Lower leg skin (tissue), 4 donors: ENCODE measurements around the gene NTPCR. TPM values are rescaled to one million over a fixed set of nuclear protein-coding genes. Genes with fewer than 3 reads are reported as not detected.

Source experiments
- DNase-seq, 2 donors: peaks; one replicate each; pipeline ENCODE4 v3.0.0-alpha.2; 2019; ENCODE audit warnings: low spot score in 2 of 2
- H3K4me3 ChIP-seq: fragments of 200-600 bp; sonication (generic); 2 replicates; pipeline ENCODE4 v1.5.1; 2017; ENCODE audit warnings: mild to moderate bottlenecking, low read depth; ENCODE audit not compliant: poor library complexity, severe bottlenecking
- CTCF ChIP-seq, 3 donors: fragments of 450-650 bp; IDR thresholded peaks; one replicate each; pipeline ENCODE4 v1.5.1; 2016; ENCODE audit warnings: antibody characterized with exemption in 3 of 3, mild to moderate bottlenecking in 3 of 3, moderate library complexity in 2 of 3
- POLR2A ChIP-seq, 2 donors: fragments of 450-650 bp; IDR thresholded peaks; one replicate each; pipeline ENCODE4 v1.6.1; 2016 to 2017; ENCODE audit warnings: antibody characterized with exemption in 2 of 2, mild to moderate bottlenecking in 1 of 2, moderate library complexity in 1 of 2
- WGBS, 2 donors: methylation state at CpG; one replicate each; pipeline ENCODE4 v1.1.5; 2018; 5-methylcytosine and 5-hydroxymethylcytosine counted together
- intact Hi-C: fragments of 100-400 bp; cut with DNase I; formaldehyde crosslinking; loops from one replicate; pipeline ENCODE4 v1.15.0; 2023; ENCODE audit warnings: low total_unique reads
- total RNA-seq, 4 donors: library from RNA; depleted of rRNA; stranded (reverse); fragments of >200 nt; gene quantifications; one replicate each; pipeline ENCODE4 v1.1.0, GENCODE V29; 2016

NTPCR gene
- total RNA-seq, 4 donors from 2014 or later: 17.8 to 28.5 (median 21.8) TPM

GRCh38 chr1:232973652-232974611 lies 23.5 kb downstream of the NTPCR start:
- 67 to 74% methylated on average over 2 of the region's 2 CpGs for WGBS, 2 donors
- TF ChIP-seq CTCF (IDR thresholded peaks at IDR 0.05) (no peak), POLR2A (IDR thresholded peaks at IDR 0.05) (no peak)
- no peak for DNase-seq
- no peak overlapping the region for H3K4me3 ChIP-seq
- intact Hi-C loops: no loop called here

GRCh38 chr1:232974971-232975370 lies 24.6 kb downstream of the NTPCR start:
- intact Hi-C loops: no loop called here
- DNase-seq: no peak
- TF ChIP-seq POLR2A (IDR thresholded peaks at IDR 0.05) (no peak), CTCF (IDR thresholded peaks at IDR 0.05) (no peak)
- H3K4me3 ChIP-seq: no peak overlapping the region
- WGBS, 2 donors: 53 to 68% methylated on average over 3 of the region's 3 CpGs

GRCh38 chr1:232978091-232978634 lies 27.8 kb downstream of the NTPCR start:
- intact Hi-C loops: no loop called here
- TF ChIP-seq POLR2A (IDR thresholded peaks at IDR 0.05): no peak
- no peak for TF ChIP-seq CTCF (IDR thresholded peaks at IDR 0.05)
- DNase-seq: no peak
- WGBS, 2 donors: 37 to 43% methylated on average over 8 of the region's 8 CpGs
- H3K4me3 ChIP-seq: no peak overlapping the region

- no peak overlapping the region for H3K4me3 ChIP-seq
- 67 to 77% methylated on average over 4 of the region's 4 CpGs for WGBS, 2 donors
- TF ChIP-seq POLR2A (IDR thresholded peaks at IDR 0.05) (no peak), CTCF (IDR thresholded peaks at IDR 0.05) (no peak)
- DNase-seq: no peak
- intact Hi-C loops: no loop called here
Measured at GRCh38 chr1:232978815-232979214, 28.4 kb downstream of the NTPCR start.

GRCh38 chr1:232979558-232979957 lies 29.1 kb downstream of the NTPCR start:
- no peak for TF ChIP-seq POLR2A (IDR thresholded peaks at IDR 0.05)
- no peak for TF ChIP-seq CTCF (IDR thresholded peaks at IDR 0.05)
- no peak overlapping the region for H3K4me3 ChIP-seq
- DNase-seq: peak in 1 of 2 donors; percentile 75
- 96 to 100% methylated on average over 6 of the region's 6 CpGs for WGBS, 2 donors
- intact Hi-C loops: no loop called here
